MCF 10A (cell line): ENCODE results near the gene FAM117A. TPM values are rescaled to one million over a fixed set of nuclear protein-coding genes. Genes with fewer than 3 reads are reported as not detected.

ENCODE experiments used
- Bru-seq: library from RNA; stranded (reverse); fragments of 400-500 nt; gene quantifications from one replicate; lab custom pipeline; 2021; lab: Mats Ljungman, UMichigan
- BruChase-seq, 2 experiments: library from RNA; stranded (reverse); fragments of 400-500 nt; gene quantifications; one replicate each; lab custom pipeline; 2021; lab: Mats Ljungman, UMichigan
- BruUV-seq: library from RNA; stranded (reverse); fragments of 400-500 nt; replicated peaks from 2 replicates; lab custom pipeline; 2021; lab: Mats Ljungman, UMichigan
- CTCF ChIA-PET: fragments of 300-600 bp; sonication (Branson Sonifier 250); formaldehyde crosslinking; extraction: SDS; loops from one replicate; lab custom pipeline; 2021; ENCODE audit warnings: antibody characterized with exemption, inconsistent platforms; lab: Yijun Ruan, JAX
- POLR2A ChIA-PET: fragments of 300-600, 350-650 bp; sonication (Branson Sonifier 250); formaldehyde crosslinking; extraction: SDS; loops from one replicate; lab custom pipeline; 2020; ENCODE audit warnings: antibody characterized with exemption, inconsistent platforms; lab: Yijun Ruan, JAX
- DNase-seq: peaks from one replicate; pipeline ENCODE4 v3.0.0-alpha.2; 2018; ENCODE audit not compliant: unreplicated experiment
- H3K27ac Mint-ChIP-seq: one replicate; pipeline ENCODE4 v1.8.0; 2022; ENCODE audit warnings: mild to moderate bottlenecking, low read depth, mixed read lengths; ENCODE audit not compliant: unreplicated experiment
- H3K27me3 Mint-ChIP-seq: one replicate; pipeline ENCODE4 v1.8.0; 2022; ENCODE audit warnings: mixed read lengths; ENCODE audit not compliant: insufficient read depth, unreplicated experiment
- H3K36me3 Mint-ChIP-seq: one replicate; pipeline ENCODE4 v1.8.0; 2022; ENCODE audit warnings: mild to moderate bottlenecking, moderate library complexity, mixed read lengths; ENCODE audit not compliant: insufficient read depth, unreplicated experiment
- H3K4me1 Mint-ChIP-seq: one replicate; pipeline ENCODE4 v1.8.0; 2022; ENCODE audit warnings: mixed read lengths; ENCODE audit not compliant: insufficient read depth, unreplicated experiment
- H3K4me3 Mint-ChIP-seq: one replicate; pipeline ENCODE4 v1.8.0; 2022; ENCODE audit warnings: mild to moderate bottlenecking, moderate library complexity, mixed read lengths; ENCODE audit not compliant: unreplicated experiment
- H3K9me3 Mint-ChIP-seq: one replicate; pipeline ENCODE4 v1.8.0; 2022; ENCODE audit warnings: mixed read lengths; ENCODE audit not compliant: unreplicated experiment
- intact Hi-C: fragments of 100-400 bp; cut with micrococcal nuclease; formaldehyde crosslinking; loops from 2 replicates; pipeline ENCODE4 v1.14.1; 2022
- long read RNA-seq: library from polyadenylated mRNA; stranded (forward); transcript quantifications from one replicate; pipeline ENCODE4 v2.0.0, GENCODE V29; 2022
- total RNA-seq: library from RNA; stranded (reverse); gene quantifications from 2 replicates; pipeline ENCODE4 v1.2.3, GENCODE V29; 2022
- TF ChIP-seq, protein P1 (sequence below): fragments of 200-600 bp; IDR thresholded peaks from one replicate; pipeline ENCODE4 v1.8.0; 2022; ENCODE audit warnings: antibody characterized with exemption, mild to moderate bottlenecking; ENCODE audit not compliant: unreplicated experiment

FAM117A gene, protein sequence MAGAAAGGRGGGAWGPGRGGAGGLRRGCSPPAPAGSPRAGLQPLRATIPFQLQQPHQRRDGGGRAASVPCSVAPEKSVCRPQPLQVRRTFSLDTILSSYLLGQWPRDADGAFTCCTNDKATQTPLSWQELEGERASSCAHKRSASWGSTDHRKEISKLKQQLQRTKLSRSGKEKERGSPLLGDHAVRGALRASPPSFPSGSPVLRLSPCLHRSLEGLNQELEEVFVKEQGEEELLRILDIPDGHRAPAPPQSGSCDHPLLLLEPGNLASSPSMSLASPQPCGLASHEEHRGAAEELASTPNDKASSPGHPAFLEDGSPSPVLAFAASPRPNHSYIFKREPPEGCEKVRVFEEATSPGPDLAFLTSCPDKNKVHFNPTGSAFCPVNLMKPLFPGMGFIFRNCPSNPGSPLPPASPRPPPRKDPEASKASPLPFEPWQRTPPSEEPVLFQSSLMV
- 2.0 and 5.0 TPM in 2 replicates for total RNA-seq
- percentile 39 among the genes with signal in this experiment for Bru-seq, nascent RNA
- BruChase-seq, experiment 1, labeled RNA remaining after a 6-hour chase: percentile 49 among the genes with signal in this experiment
- BruChase-seq, experiment 2, labeled RNA remaining after a 2-hour chase: percentile 43 among the genes with signal in this experiment
- long read RNA-seq, partial matches to known transcripts: 0 of 8 reads
- long read RNA-seq, other reads (novel, unspliced or antisense): 4 of 8 reads

DNA sequence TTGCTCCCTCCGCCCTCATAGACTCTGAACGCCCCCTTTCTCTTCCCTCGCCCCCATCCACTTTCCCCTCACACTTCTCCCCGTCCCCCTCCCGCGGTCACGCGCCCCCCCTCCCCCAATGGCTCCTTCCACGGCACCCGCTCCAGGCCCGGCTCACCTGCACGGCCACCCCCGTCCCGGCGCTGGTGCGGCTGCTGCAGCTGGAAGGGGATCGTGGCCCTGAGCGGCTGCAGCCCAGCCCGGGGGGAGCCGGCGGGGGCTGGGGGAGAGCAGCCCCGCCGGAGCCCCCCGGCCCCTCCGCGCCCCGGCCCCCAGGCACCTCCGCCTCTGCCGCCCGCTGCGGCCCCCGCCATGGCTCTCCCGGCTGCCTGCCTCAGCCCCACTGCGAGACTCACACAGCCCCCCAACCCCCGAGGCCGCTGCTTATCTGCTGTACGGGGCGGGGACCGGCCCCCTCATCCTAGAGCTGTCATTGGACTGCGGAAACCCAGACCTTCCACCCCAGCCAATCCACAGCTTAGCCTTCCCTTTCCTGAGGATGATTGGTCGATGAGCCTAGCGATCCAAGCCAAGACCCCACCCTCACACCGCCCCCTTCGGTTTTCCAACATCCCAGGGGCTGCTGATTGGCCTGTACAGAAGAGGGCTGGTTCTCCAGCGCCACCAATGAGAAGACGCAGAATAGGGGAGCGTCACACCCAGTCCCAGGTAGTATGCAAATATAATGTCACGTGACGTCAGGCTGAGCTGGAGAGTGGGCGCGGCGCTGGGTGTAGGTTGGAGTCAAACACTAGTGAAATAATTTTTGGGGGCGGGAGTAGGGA, at the start of gene FAM117A:
Gene FAM117A, minus strand, starts transcription at position 397 of the 824 bp plus-strand sequence. Its CDS starts 44 bp downstream, at position 353.
- Mint-ChIP-seq H3K27ac (peak within 1 kb of the TSS; percentile 50), H3K4me1 (peaks cover 6% of the 10 kb centered on the region), H3K9me3 (no peaks in the 10 kb centered on the region), H3K36me3 (no peaks in the 10 kb centered on the region), H3K27me3 (peaks cover 20% of the 10 kb centered on the region), H3K4me3 (peak within 1 kb of the TSS; percentile 80)
- POLR2A ChIA-PET: interaction anchor here (0.6 to 1.4 kb wide), 9 partner anchors 13 to 679 kb away, joined by 3 to 17 read pairs (median 4); partner anchors contain the start of genes KAT7 and SLC35B1
- BruUV-seq: no TSS peak
- intact Hi-C loops: no loop called here
- TF ChIP-seq, protein P1, sequence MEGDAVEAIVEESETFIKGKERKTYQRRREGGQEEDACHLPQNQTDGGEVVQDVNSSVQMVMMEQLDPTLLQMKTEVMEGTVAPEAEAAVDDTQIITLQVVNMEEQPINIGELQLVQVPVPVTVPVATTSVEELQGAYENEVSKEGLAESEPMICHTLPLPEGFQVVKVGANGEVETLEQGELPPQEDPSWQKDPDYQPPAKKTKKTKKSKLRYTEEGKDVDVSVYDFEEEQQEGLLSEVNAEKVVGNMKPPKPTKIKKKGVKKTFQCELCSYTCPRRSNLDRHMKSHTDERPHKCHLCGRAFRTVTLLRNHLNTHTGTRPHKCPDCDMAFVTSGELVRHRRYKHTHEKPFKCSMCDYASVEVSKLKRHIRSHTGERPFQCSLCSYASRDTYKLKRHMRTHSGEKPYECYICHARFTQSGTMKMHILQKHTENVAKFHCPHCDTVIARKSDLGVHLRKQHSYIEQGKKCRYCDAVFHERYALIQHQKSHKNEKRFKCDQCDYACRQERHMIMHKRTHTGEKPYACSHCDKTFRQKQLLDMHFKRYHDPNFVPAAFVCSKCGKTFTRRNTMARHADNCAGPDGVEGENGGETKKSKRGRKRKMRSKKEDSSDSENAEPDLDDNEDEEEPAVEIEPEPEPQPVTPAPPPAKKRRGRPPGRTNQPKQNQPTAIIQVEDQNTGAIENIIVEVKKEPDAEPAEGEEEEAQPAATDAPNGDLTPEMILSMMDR: no peak
- peak; percentile 99 for DNase-seq
- CTCF ChIA-PET: interaction anchor here (0.6 to 1.0 kb wide), 2 partner anchors 206 to 534 kb away, joined by 3 read pairs; no protein-coding TSS in a partner anchor

DNA sequence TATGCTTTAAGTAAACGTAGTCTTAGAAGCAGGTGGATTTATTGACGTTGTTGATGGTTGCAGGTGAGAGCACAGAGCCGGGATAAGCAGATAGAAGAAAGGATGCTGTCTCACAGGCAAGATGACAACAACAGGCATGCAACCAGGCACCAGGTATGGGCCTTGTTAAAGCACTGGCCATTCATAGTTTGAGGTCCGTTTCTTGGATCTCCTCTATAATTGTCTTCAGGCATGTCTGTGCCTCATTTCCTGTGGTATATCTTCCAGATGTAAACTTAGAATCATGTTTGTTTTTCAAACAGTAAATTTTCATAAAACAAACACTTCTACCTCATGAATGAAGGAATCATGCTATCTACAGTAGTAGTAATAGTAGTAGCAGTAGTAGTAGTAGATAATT, 45.1 kb upstream of the FAM117A start:
- intact Hi-C loops: no loop called here
- Mint-ChIP-seq H3K36me3 (peaks cover 94% of the 10 kb centered on the region), H3K9me3 (no peaks in the 10 kb centered on the region), H3K4me3 (no peak overlapping the region), H3K27me3 (no peaks in the 10 kb centered on the region), H3K4me1 (peaks cover 6% of the 10 kb centered on the region), H3K27ac (no peak overlapping the region)
- no peak for DNase-seq
- ChIA-PET CTCF (no interaction called here), POLR2A (no interaction called here)
- TF ChIP-seq, protein P1: no peak
- BruUV-seq: no TSS peak

DNA sequence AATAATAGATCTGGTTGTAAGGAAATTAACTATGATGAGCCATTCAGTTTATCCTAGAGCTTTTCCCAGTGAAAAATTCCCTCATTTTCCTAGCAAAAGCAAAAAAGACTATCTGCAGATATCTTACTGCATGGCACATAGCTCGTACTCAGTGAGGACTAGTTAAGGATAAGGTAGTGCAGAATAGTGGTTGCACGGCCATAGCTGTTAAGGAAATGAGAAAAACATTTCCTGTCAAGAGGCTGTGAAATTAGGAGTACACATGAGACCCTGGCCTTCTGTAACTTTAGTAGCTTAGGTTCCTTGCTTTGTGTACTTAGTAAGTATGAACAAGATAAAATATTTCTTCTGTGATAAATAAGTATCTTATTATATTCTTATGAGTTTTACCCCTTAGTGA, 34.8 kb upstream of the FAM117A start:
- Mint-ChIP-seq H3K4me3 (no peak overlapping the region), H3K27me3 (no peaks in the 10 kb centered on the region), H3K9me3 (no peaks in the 10 kb centered on the region), H3K27ac (no peak overlapping the region), H3K36me3 (peaks cover 96% of the 10 kb centered on the region), H3K4me1 (peaks cover 9% of the 10 kb centered on the region)
- TF ChIP-seq, protein P1: no peak
- intact Hi-C loops: no loop called here
- BruUV-seq: no TSS peak
- no peak for DNase-seq
- ChIA-PET CTCF (interaction anchor here (1.5 kb wide), 1 partner anchor 9 kb away, joined by 9 read pairs; no protein-coding TSS in a partner anchor), POLR2A (interaction anchor here (0.6 to 2.4 kb wide), 3 partner anchors 9 to 890 kb away, joined by 3 to 15 read pairs (median 3); partner anchors contain the start of gene KAT7)
